Measurements from ENCODE around the gene CLDN11.

GRCh38 chr3:170463011-170463410 is 44.3 kb downstream of the CLDN11 start:
- TF ChIP-seq, protein P1, sequence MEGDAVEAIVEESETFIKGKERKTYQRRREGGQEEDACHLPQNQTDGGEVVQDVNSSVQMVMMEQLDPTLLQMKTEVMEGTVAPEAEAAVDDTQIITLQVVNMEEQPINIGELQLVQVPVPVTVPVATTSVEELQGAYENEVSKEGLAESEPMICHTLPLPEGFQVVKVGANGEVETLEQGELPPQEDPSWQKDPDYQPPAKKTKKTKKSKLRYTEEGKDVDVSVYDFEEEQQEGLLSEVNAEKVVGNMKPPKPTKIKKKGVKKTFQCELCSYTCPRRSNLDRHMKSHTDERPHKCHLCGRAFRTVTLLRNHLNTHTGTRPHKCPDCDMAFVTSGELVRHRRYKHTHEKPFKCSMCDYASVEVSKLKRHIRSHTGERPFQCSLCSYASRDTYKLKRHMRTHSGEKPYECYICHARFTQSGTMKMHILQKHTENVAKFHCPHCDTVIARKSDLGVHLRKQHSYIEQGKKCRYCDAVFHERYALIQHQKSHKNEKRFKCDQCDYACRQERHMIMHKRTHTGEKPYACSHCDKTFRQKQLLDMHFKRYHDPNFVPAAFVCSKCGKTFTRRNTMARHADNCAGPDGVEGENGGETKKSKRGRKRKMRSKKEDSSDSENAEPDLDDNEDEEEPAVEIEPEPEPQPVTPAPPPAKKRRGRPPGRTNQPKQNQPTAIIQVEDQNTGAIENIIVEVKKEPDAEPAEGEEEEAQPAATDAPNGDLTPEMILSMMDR (IDR thresholded peaks at IDR 0.05; ENCODE audit: insufficient read depth, low read depth, low read length), result no peak
- no peak for TF ChIP-seq EZH2 (IDR thresholded peaks at IDR 0.05; ENCODE audit: insufficient read depth, low read length)
